ENCODE results near the gene CDH16.

DNA sequence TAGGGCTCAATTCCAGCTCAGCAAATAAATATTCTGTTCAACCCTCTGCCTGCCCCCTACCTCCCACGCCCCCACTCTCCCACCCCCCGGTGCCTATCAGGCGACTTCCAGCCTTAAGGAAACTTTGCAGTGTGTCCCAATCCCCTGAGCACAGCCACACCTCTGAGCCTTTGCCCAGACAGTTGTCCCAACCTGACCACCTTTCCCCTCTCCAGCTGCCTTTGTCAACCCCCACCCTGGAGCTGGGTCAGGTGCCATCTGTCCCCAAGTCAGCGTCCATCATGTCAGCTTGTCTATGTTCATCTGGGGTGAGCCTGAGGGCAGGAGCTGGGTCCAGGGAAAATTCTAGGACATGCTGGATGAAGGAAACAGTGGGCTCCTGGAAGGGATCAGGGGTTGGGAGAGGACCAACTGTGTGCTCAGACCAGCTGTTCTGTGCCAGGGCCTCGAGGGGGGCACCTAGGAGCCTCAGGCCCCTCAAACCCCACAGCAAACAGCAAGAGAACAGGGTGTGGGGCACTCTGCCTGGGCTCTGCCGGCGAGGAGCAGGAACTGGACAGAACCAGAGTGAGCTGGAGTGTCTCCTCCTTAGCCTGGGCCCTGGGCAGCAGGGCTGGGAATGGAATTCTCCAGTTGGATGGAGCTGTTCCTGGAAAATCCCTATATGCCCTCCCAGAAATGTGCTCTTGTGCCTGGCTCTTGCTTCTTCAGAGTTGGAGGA lies 17.8 kb downstream of the CDH16 start:
- TF ChIP-seq, protein P1, sequence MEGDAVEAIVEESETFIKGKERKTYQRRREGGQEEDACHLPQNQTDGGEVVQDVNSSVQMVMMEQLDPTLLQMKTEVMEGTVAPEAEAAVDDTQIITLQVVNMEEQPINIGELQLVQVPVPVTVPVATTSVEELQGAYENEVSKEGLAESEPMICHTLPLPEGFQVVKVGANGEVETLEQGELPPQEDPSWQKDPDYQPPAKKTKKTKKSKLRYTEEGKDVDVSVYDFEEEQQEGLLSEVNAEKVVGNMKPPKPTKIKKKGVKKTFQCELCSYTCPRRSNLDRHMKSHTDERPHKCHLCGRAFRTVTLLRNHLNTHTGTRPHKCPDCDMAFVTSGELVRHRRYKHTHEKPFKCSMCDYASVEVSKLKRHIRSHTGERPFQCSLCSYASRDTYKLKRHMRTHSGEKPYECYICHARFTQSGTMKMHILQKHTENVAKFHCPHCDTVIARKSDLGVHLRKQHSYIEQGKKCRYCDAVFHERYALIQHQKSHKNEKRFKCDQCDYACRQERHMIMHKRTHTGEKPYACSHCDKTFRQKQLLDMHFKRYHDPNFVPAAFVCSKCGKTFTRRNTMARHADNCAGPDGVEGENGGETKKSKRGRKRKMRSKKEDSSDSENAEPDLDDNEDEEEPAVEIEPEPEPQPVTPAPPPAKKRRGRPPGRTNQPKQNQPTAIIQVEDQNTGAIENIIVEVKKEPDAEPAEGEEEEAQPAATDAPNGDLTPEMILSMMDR (IDR thresholded peaks at IDR 0.05) = no peak
- TF ChIP-seq POLR2A (IDR thresholded peaks at IDR 0.05) (no peak), POLR2AphosphoS5 (IDR thresholded peaks at IDR 0.05) (no peak)
